Nephron progenitor cell (in vitro differentiated cells): Measurements from ENCODE around the gene BICC1.

Experiments used
- DNase-seq: peaks from one replicate; pipeline ENCODE4 v3.0.0; 2021
- H3K27ac Mint-ChIP-seq: 2 replicates; pipeline ENCODE4 v1.8.0; 2021; ENCODE audit warnings: mild to moderate bottlenecking, moderate library complexity, mixed read lengths
- H3K27me3 Mint-ChIP-seq: 2 replicates; pipeline ENCODE4 v1.8.0; 2021; ENCODE audit warnings: mild to moderate bottlenecking, low read depth, mixed read lengths; ENCODE audit not compliant: poor library complexity
- H3K36me3 Mint-ChIP-seq: 2 replicates; pipeline ENCODE4 v1.8.0; 2021; ENCODE audit warnings: low read depth, mixed read lengths
- H3K4me1 Mint-ChIP-seq: 2 replicates; pipeline ENCODE4 v1.8.0; 2021; ENCODE audit warnings: mixed read lengths
- H3K4me3 Mint-ChIP-seq: 2 replicates; pipeline ENCODE4 v1.8.0; 2021; ENCODE audit warnings: mild to moderate bottlenecking, moderate library complexity, mixed read lengths
- H3K9me3 Mint-ChIP-seq: 2 replicates; pipeline ENCODE4 v1.8.0; 2021; ENCODE audit warnings: mild to moderate bottlenecking, moderate library complexity, mixed read lengths
- TF ChIP-seq, protein P1 (sequence below): fragments of 200-600 bp; sonication (generic); IDR thresholded peaks from 2 replicates; pipeline ENCODE4 v1.5.0; 2021; ENCODE audit warnings: antibody characterized with exemption

BICC1 gene

DNA sequence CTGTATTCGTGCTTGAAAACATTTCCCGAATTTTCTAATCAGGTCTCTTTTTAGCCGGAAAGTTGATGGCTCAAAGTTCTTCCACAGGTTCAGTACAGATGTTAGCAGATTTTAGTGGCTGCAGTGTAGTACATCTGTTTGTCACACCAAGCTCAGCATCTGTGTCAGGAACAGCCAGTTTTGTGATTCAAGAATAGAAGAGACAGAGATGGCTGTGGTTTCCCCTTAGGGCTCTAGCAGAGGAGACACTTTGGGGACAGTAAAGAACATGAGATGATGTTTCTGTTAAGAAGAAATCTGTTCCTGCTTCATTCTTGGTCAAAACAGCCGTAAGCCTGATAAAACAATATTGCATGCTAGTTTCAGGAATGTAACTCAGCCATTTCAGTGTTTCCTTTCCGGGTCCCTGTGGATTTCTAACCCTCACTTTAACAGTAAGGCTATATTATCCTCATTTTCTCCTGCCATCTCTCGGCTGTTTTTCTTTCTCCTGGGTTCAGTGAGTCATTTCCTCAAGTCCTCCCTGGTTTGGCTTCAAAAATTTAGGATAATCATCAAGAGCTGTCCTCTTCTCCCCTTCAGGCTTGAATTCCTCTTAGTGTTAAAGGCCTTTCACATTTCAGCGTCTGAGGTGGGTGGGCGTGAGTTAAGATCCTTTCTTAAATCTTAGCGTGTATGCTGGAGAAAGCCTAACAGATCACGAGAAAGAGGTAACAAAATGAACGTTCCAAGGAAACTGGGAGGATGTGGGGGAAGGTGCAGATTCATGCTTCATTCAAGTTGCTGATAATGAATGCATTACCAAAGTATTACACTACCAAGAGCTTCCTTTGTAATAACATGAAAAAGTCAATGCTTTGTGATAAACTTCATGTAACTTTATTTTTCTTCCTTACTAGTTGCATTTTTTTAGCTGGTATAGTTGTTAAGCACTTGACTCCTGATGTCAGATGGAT is 37.1 kb upstream of the BICC1 start:
- no peak overlapping the region for H3K4me3 Mint-ChIP-seq

DNA sequence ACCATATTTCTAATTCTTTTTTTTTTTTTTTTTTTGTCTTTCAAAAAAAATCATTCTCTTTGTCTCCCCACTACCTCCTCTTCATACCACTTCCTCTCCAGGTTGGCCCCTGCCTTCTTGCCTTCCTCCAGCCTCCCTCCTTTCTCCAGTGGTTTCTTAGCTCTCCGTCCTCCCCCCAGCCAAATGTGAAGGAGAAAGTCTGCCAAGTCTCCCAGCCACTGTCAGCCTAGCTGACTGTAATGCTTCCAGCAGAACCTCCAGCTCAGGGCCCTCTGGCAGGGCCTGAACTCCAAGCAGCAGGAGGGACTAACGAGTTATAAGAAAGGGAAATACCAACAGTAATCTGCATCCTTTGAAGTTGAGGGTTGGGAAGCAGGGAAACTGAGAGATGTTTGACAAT is 35.5 kb upstream of the BICC1 start:
- Mint-ChIP-seq H3K9me3 (no peaks in the 10 kb centered on the region), H3K27ac (no peak overlapping the region)

More for the DNA sequence above, 37.1 kb upstream of the BICC1 start:
- H3K27ac Mint-ChIP-seq, result peak overlapping the region; percentile 80
- peaks cover 5% of the 10 kb centered on the region for H3K27me3 Mint-ChIP-seq
- no peak for DNase-seq
- TF ChIP-seq, protein P1, sequence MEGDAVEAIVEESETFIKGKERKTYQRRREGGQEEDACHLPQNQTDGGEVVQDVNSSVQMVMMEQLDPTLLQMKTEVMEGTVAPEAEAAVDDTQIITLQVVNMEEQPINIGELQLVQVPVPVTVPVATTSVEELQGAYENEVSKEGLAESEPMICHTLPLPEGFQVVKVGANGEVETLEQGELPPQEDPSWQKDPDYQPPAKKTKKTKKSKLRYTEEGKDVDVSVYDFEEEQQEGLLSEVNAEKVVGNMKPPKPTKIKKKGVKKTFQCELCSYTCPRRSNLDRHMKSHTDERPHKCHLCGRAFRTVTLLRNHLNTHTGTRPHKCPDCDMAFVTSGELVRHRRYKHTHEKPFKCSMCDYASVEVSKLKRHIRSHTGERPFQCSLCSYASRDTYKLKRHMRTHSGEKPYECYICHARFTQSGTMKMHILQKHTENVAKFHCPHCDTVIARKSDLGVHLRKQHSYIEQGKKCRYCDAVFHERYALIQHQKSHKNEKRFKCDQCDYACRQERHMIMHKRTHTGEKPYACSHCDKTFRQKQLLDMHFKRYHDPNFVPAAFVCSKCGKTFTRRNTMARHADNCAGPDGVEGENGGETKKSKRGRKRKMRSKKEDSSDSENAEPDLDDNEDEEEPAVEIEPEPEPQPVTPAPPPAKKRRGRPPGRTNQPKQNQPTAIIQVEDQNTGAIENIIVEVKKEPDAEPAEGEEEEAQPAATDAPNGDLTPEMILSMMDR, result no peak
- peaks cover 14% of the 10 kb centered on the region for H3K4me1 Mint-ChIP-seq
- no peaks in the 10 kb centered on the region for H3K36me3 Mint-ChIP-seq
- no peaks in the 10 kb centered on the region for H3K9me3 Mint-ChIP-seq

DNA sequence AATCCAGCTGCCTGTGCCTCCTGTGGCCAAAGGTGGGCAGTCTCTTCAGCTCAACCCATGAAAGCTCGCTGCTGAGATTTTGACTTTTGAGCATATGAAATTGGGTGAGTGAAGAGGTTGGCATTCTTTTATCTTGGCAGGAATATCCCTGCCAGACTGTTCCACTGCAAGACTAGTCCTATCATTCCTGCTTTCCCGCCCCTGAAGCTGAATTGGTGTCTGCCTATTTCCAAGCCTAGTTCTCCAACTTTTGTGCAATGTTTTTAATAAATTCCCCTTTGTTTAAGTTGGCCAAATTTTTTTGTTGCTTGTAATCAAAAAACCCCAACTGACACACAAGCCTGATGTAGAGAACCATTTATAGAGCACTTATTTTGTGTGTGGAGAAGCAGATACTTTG is 34.8 kb upstream of the BICC1 start:
- H3K4me3 Mint-ChIP-seq, result no peak overlapping the region
- peaks cover 13% of the 10 kb centered on the region for H3K4me1 Mint-ChIP-seq
- no peaks in the 10 kb centered on the region for H3K36me3 Mint-ChIP-seq
- H3K27ac Mint-ChIP-seq, result no peak overlapping the region
- H3K9me3 Mint-ChIP-seq, result no peaks in the 10 kb centered on the region
- H3K27me3 Mint-ChIP-seq, result peaks cover 5% of the 10 kb centered on the region
- DNase-seq, result no peak
- TF ChIP-seq, protein P1, result no peak

More for the DNA sequence above, 35.5 kb upstream of the BICC1 start:
- Mint-ChIP-seq H3K4me1 (peaks cover 14% of the 10 kb centered on the region), H3K27me3 (peaks cover 5% of the 10 kb centered on the region), H3K36me3 (no peaks in the 10 kb centered on the region), H3K4me3 (no peak overlapping the region)
- TF ChIP-seq, protein P1, result no peak
- DNase-seq, result no peak

DNA sequence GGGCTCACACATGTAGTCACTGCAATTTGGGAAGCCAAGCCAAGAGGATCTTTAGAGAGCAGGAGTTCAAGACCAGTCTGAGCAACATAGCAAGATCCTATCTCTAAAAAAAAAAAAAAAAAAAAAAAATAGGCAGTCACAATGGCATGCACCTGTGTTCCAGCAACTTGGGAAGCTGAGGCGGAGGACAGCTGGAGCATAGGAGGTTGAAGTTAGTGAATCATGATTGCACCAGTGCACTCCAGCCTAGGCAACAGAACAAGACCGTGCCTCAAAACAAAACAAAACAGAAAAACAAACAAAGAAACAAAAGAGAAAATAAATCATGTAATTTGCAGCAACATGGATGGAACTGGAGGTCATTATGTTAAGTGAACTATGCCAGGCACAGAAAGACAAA is 33.6 kb upstream of the BICC1 start:
- no peak for DNase-seq
- TF ChIP-seq, protein P1, result no peak
- H3K36me3 Mint-ChIP-seq, result no peaks in the 10 kb centered on the region
- H3K4me3 Mint-ChIP-seq, result no peak overlapping the region
- no peak overlapping the region for H3K27ac Mint-ChIP-seq
- peaks cover 5% of the 10 kb centered on the region for H3K27me3 Mint-ChIP-seq
- peaks cover 9% of the 10 kb centered on the region for H3K4me1 Mint-ChIP-seq
- H3K9me3 Mint-ChIP-seq, result no peaks in the 10 kb centered on the region

DNA sequence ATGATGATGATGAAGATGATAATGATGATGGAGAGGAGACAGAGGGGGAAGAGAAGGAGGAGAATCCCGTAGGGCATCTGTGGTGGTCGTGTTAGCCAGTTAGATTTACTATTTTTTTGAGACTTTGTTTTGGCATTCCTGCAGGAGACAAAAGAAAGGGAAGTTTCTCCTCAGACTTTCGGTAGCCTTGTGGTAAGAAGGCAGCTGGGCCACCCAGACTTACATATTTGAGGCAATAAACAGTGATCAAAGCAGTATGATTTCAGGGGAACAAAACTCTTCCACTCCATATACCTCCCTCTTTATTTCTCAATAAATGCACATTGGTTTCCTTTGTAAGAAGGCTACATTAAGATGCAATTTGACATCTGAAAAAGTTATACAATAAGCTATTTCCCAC is 32.4 kb upstream of the BICC1 start:
- TF ChIP-seq, protein P1, result no peak
- no peak overlapping the region for H3K27ac Mint-ChIP-seq
- no peak for DNase-seq
- H3K9me3 Mint-ChIP-seq, result no peaks in the 10 kb centered on the region
- peaks cover 9% of the 10 kb centered on the region for H3K4me1 Mint-ChIP-seq
- no peak overlapping the region for H3K4me3 Mint-ChIP-seq
- peaks cover 5% of the 10 kb centered on the region for H3K27me3 Mint-ChIP-seq
- H3K36me3 Mint-ChIP-seq, result no peaks in the 10 kb centered on the region
